DMS153 treated with DMSO at 0.1 percent for 48 hours (cell line): ENCODE data around the gene RIT2.
"Not testable (repeated sequence)": the region's sequence is repeated elsewhere in the genome, so short reads cannot be mapped to it uniquely, and the experiment has no call there.

Experiments
- DNase-seq: peaks from one replicate; lab custom pipeline; 2025; ENCODE audit not compliant: unreplicated experiment; lab: John Stamatoyannopoulos, UW

The RIT2 gene

GRCh38 chr18:42850174-42851083, 265.1 kb downstream of the RIT2 start:
- DNase-seq: no peak

DNA sequence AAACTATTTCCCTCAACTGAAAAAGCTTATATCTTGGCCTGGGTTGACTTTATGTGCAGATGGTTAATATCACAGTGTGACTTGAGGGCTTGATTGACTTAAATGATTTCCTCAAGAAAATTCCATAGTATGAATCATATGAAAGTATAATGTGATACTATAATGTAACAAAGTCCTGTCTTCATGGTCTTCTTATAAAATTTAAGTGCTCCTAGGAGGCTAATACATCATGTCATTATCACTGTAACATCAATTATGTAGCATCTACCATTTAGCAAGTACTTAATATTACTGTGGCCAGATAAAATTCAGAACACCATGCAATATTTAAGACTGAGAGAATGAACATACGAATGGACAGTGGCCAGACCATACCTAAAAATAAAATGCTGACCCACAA, 276.1 kb downstream of the RIT2 start:
- no peak for DNase-seq

DNA sequence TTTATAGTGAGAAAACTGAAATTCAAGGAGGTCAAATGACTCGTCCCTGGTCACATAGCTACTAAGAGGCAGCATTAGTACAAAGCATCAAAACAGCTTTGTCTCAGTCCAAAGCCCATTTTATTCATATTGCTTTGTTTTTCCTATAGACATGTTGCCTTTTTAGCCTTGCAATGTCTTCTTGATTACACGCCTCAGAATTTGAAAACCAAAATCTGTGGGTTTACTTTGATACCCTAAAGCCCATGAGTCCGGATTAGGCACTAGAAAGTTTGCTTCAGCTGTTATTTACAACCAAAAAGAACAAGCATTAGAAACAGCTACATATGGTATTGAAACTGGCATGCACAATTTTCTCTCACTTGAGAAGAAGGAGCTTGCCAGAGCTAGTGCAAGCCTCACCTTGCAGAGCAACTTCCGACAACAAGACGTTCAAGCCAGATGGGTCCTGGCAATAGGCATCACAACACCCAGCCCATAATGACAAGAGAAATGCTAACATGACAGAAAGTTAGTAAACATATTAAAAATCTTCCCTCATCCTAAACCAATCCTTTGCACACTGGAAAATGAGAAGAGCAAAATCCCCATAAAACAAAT, 276.8 kb downstream of the RIT2 start:
- DNase-seq: no peak

DNA sequence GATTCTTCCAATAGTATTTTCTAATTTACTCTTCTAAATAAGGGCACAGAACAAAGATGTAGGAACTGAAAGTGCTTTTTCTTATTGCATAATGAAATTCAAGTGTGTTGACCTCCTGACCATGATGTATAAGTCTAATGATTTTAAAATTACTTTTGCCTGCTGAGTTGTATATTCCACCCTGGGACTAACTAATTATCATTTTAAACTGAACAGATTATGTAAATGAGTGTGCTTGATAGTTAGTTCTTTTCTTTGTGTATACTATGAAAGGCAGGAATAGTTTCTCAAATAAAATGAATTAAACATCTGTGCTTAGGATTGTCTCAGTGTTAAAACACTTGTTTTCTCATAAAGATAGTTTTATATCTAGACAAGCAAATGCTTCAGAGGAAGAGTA, 284.5 kb downstream of the RIT2 start:
- DNase-seq: no peak

DNA sequence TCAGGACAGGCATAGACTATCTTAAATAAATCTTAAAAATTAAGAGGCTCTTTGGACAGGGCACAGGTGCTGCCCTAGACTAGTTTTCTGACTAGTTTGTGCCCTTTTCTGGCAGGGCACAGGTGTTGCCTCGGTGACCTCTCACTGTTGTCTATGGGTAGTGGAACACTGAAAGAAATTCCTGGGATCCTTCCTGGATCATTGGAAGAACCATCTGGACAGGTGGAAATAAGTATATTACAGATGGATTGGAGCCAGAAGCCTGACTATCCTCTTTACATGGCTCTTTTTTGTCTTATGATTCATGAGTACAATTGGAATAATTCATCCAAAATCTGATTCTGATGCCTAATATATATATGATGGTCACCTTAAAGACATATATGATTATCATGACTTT, 286.6 kb downstream of the RIT2 start:
- no peak for DNase-seq

GRCh38 chr18:42824178-42824577, 291.3 kb downstream of the RIT2 start:
- DNase-seq: no peak

DNA sequence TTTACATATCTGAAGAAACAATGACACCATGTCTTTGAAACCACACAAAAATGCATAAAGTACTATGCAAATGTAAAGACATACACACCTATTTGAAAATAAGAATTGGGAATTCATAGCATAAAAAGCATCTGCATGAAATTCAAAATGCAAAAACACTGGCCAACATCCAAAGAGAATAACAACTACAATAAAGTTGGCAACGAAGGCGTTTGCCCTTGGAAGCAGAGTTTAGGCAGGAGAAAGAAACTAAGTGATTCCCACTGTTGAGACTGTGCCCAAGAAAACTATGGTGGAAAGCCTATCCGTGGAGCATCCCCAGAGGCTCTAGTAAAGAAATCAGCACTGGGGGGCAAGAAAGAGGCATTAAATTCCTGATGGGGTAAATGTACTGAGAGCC, 292.8 kb downstream of the RIT2 start:
- no peak for DNase-seq

- DNase-seq: no peak
Measured at GRCh38 chr18:42821492-42821891, 294.0 kb downstream of the RIT2 start.

GRCh38 chr18:42814618-42815017, 300.9 kb downstream of the RIT2 start:
- no peak for DNase-seq

DNA sequence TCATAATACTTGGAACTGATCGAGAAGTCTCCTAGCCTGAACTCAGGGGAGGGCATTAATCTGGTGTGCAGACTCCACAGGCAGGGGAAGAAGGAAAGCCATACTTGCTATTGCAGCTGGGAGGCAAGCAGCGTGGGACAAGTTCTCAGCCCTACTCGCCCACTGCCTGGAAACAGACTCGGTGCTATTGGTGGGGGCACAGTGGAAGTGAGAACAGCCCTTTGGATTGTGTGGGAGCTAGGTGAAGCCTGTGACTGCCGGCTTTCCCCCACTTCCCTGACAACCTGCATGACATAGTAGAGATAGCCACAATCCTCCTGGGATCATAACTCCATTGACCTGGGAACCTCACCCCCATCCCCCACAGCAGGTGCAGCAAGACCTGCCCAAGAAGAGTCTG, 301.3 kb downstream of the RIT2 start:
- DNase-seq: no peak

DNA sequence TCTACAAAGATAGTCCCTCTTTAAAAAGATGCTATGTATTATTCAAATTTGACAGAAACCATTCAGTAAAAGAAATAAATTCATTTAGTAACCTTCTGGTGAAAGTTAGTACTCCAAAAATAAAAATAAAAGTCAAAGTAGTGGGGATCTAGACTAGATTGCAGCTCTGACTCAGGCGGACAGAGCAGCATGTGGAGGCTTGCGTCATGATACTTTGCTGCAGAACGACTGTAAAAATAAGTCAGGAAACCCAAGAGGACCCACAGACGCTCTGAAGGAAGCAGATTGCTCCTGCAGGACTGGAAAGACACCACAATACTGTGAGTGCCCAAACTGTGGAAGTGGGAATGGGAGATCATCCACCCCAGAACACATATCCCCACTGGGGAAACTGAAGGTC, 301.9 kb downstream of the RIT2 start:
- DNase-seq: no peak

DNA sequence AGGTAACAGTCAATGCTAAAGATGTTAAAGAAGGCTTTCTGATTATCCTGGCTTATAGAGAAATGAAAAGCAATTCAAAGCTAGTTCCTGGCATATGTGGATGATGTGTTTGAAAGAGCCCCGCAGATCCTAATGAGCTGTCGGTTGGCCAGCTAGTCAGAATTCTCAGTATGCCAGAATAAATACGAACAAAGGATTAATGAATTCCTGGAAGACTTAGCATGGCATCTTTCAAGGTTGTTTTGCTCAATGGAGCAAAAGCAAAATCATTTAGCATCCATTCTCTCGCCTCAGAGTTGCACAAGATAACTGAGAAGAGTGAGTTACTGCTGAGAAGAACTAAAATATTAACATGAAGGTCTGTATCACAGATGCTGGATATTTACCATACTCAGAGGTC, 307.6 kb downstream of the RIT2 start:
- no peak for DNase-seq

DNA sequence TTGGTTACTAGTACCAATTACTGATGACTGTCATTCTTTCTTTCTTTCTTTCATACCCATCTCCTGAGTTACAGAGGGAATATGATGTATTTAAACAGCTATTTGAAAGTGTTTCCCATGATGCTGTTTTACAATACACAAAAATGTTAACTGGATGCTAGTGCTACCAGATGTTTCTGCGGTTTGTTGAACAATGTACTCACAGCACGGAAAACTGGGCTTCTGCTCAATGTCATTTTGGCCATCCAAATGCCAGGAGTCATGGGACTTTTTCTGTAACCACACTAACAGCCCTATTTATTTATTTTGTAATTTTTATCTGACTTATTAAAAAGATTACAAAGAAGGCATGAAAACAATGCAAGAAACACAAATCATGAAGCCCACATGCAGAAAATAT, 313.8 kb downstream of the RIT2 start:
- no peak for DNase-seq

DNA sequence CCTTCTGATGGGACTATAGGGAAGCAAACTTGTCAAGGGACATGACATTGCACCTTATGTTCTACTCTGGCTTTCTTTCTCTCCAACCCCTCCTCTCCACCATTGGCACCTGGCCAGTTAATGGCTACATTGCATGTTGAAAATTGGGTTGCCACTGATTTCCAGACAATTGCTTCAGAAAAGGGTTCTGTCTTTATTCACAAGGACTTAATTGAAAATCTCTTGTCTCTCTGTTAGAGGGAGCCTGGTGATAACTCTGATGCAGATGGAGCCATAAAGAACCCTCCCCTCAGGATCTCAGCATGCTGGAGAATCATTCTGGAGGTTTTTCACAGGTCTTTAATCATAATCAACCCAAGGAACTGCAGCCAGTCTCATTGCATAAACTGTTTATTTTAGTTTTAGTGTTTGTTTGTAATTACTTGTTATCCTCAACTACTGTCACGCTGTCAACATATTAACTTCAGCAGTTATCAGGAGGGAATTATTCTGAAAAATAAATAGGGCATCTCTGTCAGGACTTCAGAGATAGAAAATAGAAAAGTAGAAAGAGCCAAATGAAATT, 316.8 kb downstream of the RIT2 start:
- DNase-seq: no peak

DNA sequence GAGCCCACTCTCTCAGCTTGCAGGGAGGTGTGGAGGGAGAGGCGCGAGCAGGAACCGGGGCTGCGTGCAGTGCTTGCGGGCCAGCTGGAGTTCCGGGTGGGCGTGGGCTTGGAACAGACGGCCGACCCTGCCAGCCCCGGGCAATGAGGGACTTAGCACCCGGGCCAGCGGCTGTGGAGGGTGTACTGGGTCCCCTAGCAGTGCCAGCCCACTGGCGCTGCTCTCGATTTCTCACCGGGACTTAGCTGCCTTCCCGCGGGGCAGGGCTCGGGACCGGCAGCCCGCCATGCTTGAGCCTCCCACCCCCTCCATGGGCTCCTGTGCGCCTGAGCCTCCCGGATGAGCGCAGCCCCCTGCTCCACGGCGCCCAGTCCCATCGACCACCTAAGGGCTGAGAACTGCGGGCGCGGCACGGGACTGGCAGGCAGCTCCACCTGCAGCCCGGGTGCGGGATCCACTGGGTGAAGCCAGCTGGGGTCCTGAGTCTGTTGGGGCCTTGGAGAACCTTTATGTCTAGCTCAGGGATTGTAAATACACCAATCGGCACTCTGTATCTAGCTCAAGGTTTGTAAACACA, 320.2 kb downstream of the RIT2 start:
- not testable (repeated sequence) for DNase-seq

DNA sequence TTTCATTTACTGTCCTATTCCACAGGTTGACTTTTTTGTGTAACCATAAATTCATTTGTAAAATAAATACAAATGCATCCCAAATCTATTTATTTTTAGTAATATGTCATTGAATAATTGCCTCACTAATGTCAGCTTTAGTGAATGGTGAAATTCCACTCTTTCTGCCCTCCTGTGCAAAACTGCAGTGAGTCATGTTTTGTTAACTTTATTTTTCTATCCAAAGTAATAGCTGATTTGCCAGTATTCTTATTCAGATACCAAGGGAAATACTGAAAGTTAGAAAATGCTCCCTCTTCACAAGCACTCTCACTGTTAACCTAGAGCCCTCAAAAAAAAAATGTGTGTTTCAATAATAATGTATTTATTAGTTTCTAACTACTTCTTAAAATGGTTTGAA, 322.8 kb downstream of the RIT2 start:
- DNase-seq: no peak

DNA sequence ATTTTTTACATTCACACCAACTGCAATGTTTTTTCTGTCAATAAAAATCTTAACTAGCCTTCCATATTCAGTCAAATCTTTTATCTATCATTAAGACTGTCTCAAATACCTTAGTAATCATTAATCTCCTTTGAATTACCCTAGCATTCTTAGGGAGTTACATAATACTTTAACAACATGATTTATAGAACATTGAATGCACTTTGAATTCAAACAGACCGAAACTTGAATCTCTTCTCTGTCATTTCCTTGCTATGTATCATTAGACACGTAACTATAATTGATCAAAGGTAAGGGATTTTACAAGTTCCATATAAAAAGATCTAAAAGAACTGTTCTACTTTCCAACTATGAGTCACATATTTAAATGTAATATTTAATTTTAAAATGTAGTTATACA, 330.9 kb downstream of the RIT2 start:
- no peak for DNase-seq

DNA sequence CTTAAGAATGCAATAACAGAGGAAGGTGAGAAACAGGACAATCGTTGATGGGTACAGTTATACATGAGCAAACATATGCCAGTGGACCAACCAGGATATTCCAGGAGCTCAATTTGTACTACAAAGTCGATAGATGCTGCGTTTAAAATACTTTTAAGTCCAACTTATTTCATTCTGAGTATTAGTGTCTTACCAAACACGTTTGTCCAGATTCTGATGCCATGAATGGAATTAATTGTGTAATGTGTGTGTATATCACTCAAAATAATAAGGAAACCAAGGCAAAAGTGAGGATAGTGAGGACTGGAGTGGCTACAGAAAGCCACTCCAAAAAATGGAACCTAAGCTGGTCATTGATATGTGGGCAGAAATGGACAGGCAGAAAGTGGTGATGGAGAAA, 332.6 kb downstream of the RIT2 start:
- no peak for DNase-seq

- no peak for DNase-seq
Measured at GRCh38 chr18:42781298-42781815, 334.1 kb downstream of the RIT2 start.

- no peak for DNase-seq
Measured at GRCh38 chr18:42780171-42780570, 335.3 kb downstream of the RIT2 start.

DNA sequence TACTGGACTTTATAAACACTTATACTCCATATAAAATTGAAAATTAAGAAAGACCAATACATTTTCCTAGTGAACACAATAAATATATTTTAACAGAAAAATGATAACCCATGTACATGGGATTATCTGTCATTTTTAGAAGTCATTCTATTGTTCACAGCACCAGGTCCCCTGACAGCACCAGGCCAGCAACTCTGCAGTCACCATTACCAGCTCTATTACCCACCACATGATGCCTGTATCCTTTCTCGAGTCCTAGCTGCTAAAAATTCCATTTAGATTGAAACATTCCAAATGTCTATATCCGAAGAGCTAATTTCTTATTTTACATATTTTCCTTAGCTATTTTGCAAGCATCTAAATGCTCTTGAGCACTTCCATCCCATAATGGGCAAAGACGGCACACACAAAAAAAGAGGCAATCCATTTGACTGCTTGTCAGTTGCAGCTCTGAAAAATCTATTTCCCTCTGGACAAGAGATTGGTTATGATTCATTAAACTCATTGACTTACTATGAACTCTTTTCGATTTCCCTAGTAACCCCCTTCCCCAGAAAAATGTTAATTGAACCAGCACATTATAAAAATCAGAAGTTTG, 336.9 kb downstream of the RIT2 start:
- no peak for DNase-seq
